SK-N-SH (cell line): ENCODE results near the gene FNDC11.

ENCODE experiments used
- CTCF ChIP-seq: fragments of 200-600 bp; sonication (generic); IDR thresholded peaks from 2 replicates; pipeline ENCODE4 v1.6.1; 2017; ENCODE audit warnings: antibody characterized with exemption, mild to moderate bottlenecking, moderate library complexity
- TCF12 ChIP-seq: IDR thresholded peaks from 2 replicates; pipeline ENCODE4 v1.4.0; 2012

GRCh38 chr20:63587256-63587655 lies 33.3 kb downstream of the FNDC11 start:
- TF ChIP-seq TCF12 (no peak), CTCF (no peak)
